Measurements from ENCODE around the gene LIX1.

Gene LIX1

GRCh38 chr5:97074859-97075489, 67.4 kb downstream of the LIX1 start:
- no peak for DNase-seq (ENCODE audit: low spot score)

GRCh38 chr5:97073420-97073819, 69.0 kb downstream of the LIX1 start:
- DNase-seq (ENCODE audit: low spot score), result no peak

GRCh38 chr5:97072696-97073095, 69.7 kb downstream of the LIX1 start:
- no peak for DNase-seq (ENCODE audit: low spot score)

- no peak for DNase-seq (ENCODE audit: low spot score)
Measured at GRCh38 chr5:97071993-97072392, 70.4 kb downstream of the LIX1 start.

- peak; percentile 5 for DNase-seq (ENCODE audit: low spot score)
Measured at GRCh38 chr5:97071101-97071500, 71.3 kb downstream of the LIX1 start.

- DNase-seq (ENCODE audit: low spot score), result no peak
Measured at GRCh38 chr5:97070234-97070633, 72.2 kb downstream of the LIX1 start.

GRCh38 chr5:97067296-97067850, 75.0 kb downstream of the LIX1 start:
- no peak for DNase-seq (ENCODE audit: low spot score)

- DNase-seq (ENCODE audit: low spot score), result no peak
Measured at GRCh38 chr5:97065475-97065874, 76.9 kb downstream of the LIX1 start.

- no peak for DNase-seq (ENCODE audit: low spot score)
Measured at GRCh38 chr5:97063251-97063650, 79.2 kb downstream of the LIX1 start.

- no peak for DNase-seq (ENCODE audit: low spot score)
Measured at GRCh38 chr5:97062046-97062445, 80.4 kb downstream of the LIX1 start.

GRCh38 chr5:97056263-97056662, 86.1 kb downstream of the LIX1 start:
- no peak for DNase-seq (ENCODE audit: low spot score)

- no peak for DNase-seq (ENCODE audit: low spot score)
Measured at GRCh38 chr5:97049175-97049574, 93.2 kb downstream of the LIX1 start.

GRCh38 chr5:97047076-97047475, 95.3 kb downstream of the LIX1 start:
- DNase-seq (ENCODE audit: low spot score), result no peak

GRCh38 chr5:97046270-97046982, 96.0 kb downstream of the LIX1 start:
- DNase-seq (ENCODE audit: low spot score), result no peak

GRCh38 chr5:97044052-97044451, 98.4 kb downstream of the LIX1 start:
- peak; percentile 65 for DNase-seq (ENCODE audit: low spot score)

GRCh38 chr5:97043511-97043910, 98.9 kb downstream of the LIX1 start:
- no peak for DNase-seq (ENCODE audit: low spot score)

- no peak for DNase-seq (ENCODE audit: low spot score)
Measured at GRCh38 chr5:97042996-97043395, 99.4 kb downstream of the LIX1 start.

Measured in kidney capillary endothelial cell (primary cell).